SK-N-MC (cell line): ENCODE data around the gene DHRS4L2.
"Not testable (repeated sequence)": the region's sequence is repeated elsewhere in the genome, so short reads cannot be mapped to it uniquely, and the experiment has no call there.

Experiments
- EZH2 ChIP-seq: fragments of 200-600 bp; sonication (generic); IDR thresholded peaks from one replicate; pipeline ENCODE4 v1.6.1; 2017; ENCODE audit warnings: antibody characterized with exemption
- FOXP2 ChIP-seq: optimal IDR thresholded peaks from 2 replicates; pipeline ENCODE3; 2011; ENCODE audit warnings: mild to moderate bottlenecking, moderate library complexity; ENCODE audit not compliant: insufficient read depth; ENCODE audit errors: extremely low read length, control extremely low read depth
- POLR2AphosphoS5 ChIP-seq: IDR thresholded peaks from 2 replicates; pipeline ENCODE4 v1.6.1; 2012; ENCODE audit warnings: mild to moderate bottlenecking, low read depth, low read length, borderline replicate concordance

- TF ChIP-seq EZH2, POLR2AphosphoS5, FOXP2: not testable (repeated sequence)
These were observed 47.0 kb downstream of the DHRS4L2 start for GRCh38 chr14:24035769-24036168.
